Left lung (tissue), 10 donors: ENCODE results near the gene OR6A2. TPM values are rescaled to one million over a fixed set of nuclear protein-coding genes. Genes with fewer than 3 reads are reported as not detected.
A peak's percentile ranks its signal among the peaks of the same experiment; 100 is the strongest.

Experiments used
- ATAC-seq: fragments of 200-7000 bp; cut with Tn5 transposase; one replicate; pipeline ENCODE4 v1.9.1; 2020; ENCODE audit warnings: moderate library complexity
- DNase-seq, 4 donors: peaks; one replicate each; pipeline ENCODE4 v3.0.0-alpha.2; 2013 to 2020
- H3K27ac ChIP-seq, 2 donors: fragments of 200-600 bp; sonication (generic) in 1 of 2; one replicate each; pipeline versions ENCODE4 v1.5.0 to v1.8.0; 2020 to 2021
- H3K27me3 ChIP-seq, 2 donors: fragments of 200-600 bp; sonication (generic) in 1 of 2; one replicate each; pipeline versions ENCODE4 v1.5.0 to v1.8.0; 2020 to 2021
- H3K36me3 ChIP-seq, 2 donors: fragments of 200-600 bp; sonication (generic) in 1 of 2; one replicate each; pipeline versions ENCODE4 v1.5.0 to v1.8.0; 2020 to 2021
- H3K4me1 ChIP-seq, 2 donors: fragments of 200-600 bp; one replicate each; pipeline ENCODE4 v1.8.0; 2021
- H3K4me3 ChIP-seq, 2 donors: fragments of 200-600 bp; sonication (generic) in 1 of 2; one replicate each; pipeline versions ENCODE4 v1.5.0 to v1.8.0; 2020 to 2021; ENCODE audit warnings: mild to moderate bottlenecking in 1 of 2
- H3K9me3 ChIP-seq, 2 donors: fragments of 200-600 bp; sonication (generic) in 1 of 2; one replicate each; pipeline versions ENCODE4 v1.5.0 to v1.8.0; 2020 to 2021
- intact Hi-C, 2 donors: fragments of 100-400 bp; cut with DNase I; formaldehyde crosslinking; loops; one replicate each; pipeline versions ENCODE4 v1.11.2 to v1.14.2; 2022
- polyA plus RNA-seq, 6 donors: library from polyadenylated mRNA; unstranded; fragments of 120-200 nt; gene quantifications; one replicate each; pipeline ENCODE4 v1.2.1, GENCODE V29; 2013; ENCODE audit not compliant: insufficient read length in 6 of 6
- total RNA-seq, 2 donors: library from RNA; stranded (reverse); fragmentation: NEBNext Ultra II Directional; extraction: Animal tissue kit (Norgen Biotek cat#: 25700); gene quantifications; one replicate each; pipeline ENCODE4 v1.2.1, GENCODE V29; 2021
- TF ChIP-seq, protein P1 (sequence below), 2 donors: fragments of 200-600 bp; sonication (generic) in 1 of 2; IDR thresholded peaks; one replicate each; pipeline versions ENCODE4 v1.5.0 to v1.8.0; 2021; ENCODE audit warnings: antibody characterized with exemption in 2 of 2
- donor health status: DM: no; HTN: yes; CAD: no.
- donor health status: DM: no; HTN: no; CAD: no.

The OR6A2 gene
- total and polyA plus RNA-seq, 8 donors, result 0.15 to 0.18 TPM; not detected in 6

DNA sequence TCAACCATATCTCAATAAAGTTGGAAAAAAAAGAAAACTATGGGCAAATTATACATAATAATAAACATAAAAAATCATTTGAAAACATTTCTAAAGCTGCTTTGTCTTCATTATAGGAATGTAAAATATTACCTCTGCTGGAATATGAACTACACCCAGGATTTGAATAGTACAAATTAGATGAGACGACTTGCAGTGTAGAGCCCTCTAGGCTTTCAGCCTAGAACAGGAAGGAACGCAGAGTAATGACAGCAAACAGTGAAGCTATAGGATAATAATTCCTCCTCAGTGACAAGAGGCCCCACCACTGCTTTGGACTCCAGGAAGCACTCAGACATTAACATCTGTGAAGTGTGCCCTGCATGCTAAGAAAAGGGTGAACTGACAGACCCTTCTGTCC, 8.9 kb downstream of the OR6A2 start:
- ATAC-seq, result no peak
- Histone ChIP-seq H3K27ac (no peak overlapping the region), H3K36me3 (no peaks in the 10 kb centered on the region), H3K27me3 (no peaks in the 10 kb centered on the region), H3K4me3 (no peak overlapping the region), H3K4me1 (no peaks in the 10 kb centered on the region), H3K9me3 (no peaks in the 10 kb centered on the region)
- TF ChIP-seq, protein P1, sequence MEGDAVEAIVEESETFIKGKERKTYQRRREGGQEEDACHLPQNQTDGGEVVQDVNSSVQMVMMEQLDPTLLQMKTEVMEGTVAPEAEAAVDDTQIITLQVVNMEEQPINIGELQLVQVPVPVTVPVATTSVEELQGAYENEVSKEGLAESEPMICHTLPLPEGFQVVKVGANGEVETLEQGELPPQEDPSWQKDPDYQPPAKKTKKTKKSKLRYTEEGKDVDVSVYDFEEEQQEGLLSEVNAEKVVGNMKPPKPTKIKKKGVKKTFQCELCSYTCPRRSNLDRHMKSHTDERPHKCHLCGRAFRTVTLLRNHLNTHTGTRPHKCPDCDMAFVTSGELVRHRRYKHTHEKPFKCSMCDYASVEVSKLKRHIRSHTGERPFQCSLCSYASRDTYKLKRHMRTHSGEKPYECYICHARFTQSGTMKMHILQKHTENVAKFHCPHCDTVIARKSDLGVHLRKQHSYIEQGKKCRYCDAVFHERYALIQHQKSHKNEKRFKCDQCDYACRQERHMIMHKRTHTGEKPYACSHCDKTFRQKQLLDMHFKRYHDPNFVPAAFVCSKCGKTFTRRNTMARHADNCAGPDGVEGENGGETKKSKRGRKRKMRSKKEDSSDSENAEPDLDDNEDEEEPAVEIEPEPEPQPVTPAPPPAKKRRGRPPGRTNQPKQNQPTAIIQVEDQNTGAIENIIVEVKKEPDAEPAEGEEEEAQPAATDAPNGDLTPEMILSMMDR (IDR thresholded peaks at IDR 0.05), result no peak
- intact Hi-C loops, result no loop called here
- no peak for DNase-seq

DNA sequence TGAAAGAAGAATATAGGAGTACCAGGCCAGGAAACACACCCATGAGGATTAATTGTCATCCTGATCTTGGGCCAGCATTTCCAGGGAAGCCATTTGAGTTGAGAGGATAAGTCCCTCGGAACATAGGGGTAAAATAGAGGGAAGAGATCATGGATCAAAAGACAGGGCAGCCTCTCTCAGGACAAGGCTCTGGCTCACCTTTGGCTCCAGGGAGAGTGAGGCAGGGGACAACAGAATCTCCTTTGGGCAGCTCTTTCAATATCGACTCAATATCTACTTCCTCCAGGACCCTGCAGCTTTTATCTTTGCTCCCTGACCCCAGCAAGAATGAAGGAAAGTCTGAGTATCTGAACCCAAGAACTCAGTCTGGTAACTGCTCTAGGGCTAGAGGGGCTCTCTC, 16.8 kb downstream of the OR6A2 start, which contains the start of gene OR2AG1:
OR2AG1 (plus strand) TSS at position 301 of the 400 bp plus-strand sequence. CDS start 2,018 bp downstream, outside the sequence.
- Histone ChIP-seq H3K36me3 (no peaks in the 10 kb centered on the region), H3K4me1 (no peaks in the 10 kb centered on the region), H3K27me3 (no peaks in the 10 kb centered on the region), H3K9me3 (no peaks in the 10 kb centered on the region), H3K27ac (no peak within 1 kb of the TSS), H3K4me3 (no peak within 1 kb of the TSS)
- intact Hi-C loops, result no loop called here
- DNase-seq, result no peak
- no peak for ATAC-seq
- TF ChIP-seq, protein P1 (IDR thresholded peaks at IDR 0.05), result no peak

DNA sequence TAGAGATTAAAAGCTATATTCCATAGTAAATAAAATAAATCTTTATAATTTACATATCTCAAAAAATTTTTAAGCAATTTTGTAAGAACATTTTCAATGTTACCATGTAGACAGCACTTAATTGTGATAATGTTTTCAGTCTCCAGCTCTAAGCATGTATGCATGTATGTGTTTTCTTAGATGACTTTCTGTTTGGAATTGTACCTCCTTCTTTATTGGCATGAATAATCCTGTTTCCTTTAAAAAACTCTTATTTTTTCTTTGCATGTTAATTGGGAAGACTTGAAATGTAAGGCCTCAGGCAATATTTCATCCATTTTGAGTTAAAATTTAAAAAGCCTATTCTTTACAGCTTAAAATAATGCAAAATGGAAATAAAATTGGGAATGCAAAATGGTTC, 18.7 kb downstream of the OR6A2 start:
- no peak for DNase-seq
- intact Hi-C loops, result no loop called here
- Histone ChIP-seq H3K4me3 (no peak overlapping the region), H3K36me3 (no peaks in the 10 kb centered on the region), H3K27ac (no peak overlapping the region), H3K27me3 (no peaks in the 10 kb centered on the region), H3K4me1 (no peaks in the 10 kb centered on the region), H3K9me3 (no peaks in the 10 kb centered on the region)
- no peak for ATAC-seq
- TF ChIP-seq, protein P1 (IDR thresholded peaks at IDR 0.05), result no peak

DNA sequence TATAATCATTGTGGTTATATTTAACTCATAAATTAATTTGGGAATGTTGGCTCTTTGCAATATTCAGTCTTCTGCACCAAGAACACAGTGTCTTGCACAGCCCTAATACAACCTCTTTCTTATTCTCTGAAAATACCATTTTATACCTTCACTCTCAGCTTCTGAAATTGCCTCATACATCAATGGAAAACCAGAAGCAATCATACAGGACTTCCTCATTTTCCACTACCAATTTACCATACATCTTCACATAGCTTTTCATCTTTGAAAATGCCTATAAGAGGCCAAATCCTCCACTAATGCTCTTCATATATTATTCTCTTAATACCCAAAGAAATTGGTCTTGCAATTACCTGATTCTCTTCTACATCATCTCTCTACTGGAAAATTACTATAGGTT, 21.0 kb downstream of the OR6A2 start:
- no peak overlapping the region for H3K4me3 ChIP-seq
- H3K27ac ChIP-seq, result no peak overlapping the region
- H3K27me3 ChIP-seq, result no peaks in the 10 kb centered on the region
- H3K4me1 ChIP-seq, result no peaks in the 10 kb centered on the region
- TF ChIP-seq, protein P1 (IDR thresholded peaks at IDR 0.05), result no peak
- intact Hi-C loops, result no loop called here
- H3K36me3 ChIP-seq, result no peaks in the 10 kb centered on the region
- ATAC-seq (no peak), DNase-seq (no peak)
- no peaks in the 10 kb centered on the region for H3K9me3 ChIP-seq

DNA sequence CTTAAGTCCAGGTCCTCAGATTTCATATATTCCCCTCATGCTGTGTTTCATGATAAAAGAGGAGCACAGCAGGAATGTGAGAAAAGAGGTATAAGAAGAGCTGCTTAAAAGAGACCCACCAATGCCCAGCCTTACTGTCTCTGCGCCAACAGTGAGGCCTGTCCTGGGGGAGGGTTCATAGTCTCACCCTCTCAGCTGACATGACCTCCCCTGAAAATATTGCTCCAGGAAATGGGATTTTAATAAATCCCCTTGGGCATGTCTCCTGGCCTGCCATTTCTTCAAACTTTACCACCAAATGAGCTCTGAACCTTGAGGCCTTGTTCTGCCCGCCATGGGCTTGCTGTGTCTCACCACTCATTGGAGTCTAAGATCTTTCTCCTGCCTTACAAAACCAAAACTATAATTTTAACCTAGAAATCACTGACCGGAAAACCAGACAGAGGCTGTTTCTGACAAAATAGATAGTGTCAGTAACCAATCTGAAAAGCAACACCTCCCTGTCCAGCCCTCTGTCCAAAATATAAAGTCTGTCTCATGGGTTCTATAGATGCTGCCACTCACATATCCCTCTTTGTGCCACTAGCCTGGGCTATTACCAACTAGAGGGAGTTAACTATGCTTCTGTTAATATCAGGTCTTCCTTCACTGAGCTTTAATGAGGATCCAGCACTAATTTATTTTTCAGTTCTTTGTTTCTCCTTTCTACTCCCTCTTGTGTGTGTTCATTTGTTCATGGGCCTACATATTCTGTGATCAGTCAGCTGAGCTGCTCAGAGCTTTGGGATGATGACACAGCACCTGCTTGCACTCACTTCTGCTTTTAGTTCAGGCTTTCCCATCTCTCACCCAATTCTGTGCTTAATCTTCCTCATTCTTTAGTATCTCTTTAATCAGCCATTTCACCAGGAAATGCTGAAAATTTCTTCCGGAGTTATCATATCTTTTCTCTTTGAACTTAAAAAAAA, 27.3 kb downstream of the OR6A2 start, which contains the start of gene OR2AG2:
OR2AG2 (minus strand) TSS at position 51 of the 968 bp plus-strand sequence. CDS start 3,019 bp downstream, outside the sequence.
- Histone ChIP-seq H3K4me1 (no peaks in the 10 kb centered on the region), H3K4me3 (no peak within 1 kb of the TSS), H3K36me3 (no peaks in the 10 kb centered on the region), H3K27ac (peak within 1 kb of the TSS in 1 of 2 donors; percentile 7), H3K9me3 (no peaks in the 10 kb centered on the region), H3K27me3 (no peaks in the 10 kb centered on the region)
- TF ChIP-seq, protein P1 (IDR thresholded peaks at IDR 0.05), result no peak
- intact Hi-C loops, result no loop called here
- ATAC-seq, result peak; percentile 66
- peak in 1 of 4 donors; percentile 40 for DNase-seq
